H1 (cell line): ENCODE data around the gene CUEDC2. TPM values are rescaled to one million over a fixed set of nuclear protein-coding genes. Genes with fewer than 3 reads are reported as not detected.

ENCODE experiments used
- CTCF ChIA-PET: fragments of 300-600 bp; sonication (Branson Sonifier 250); formaldehyde crosslinking; loops from one replicate; lab custom pipeline; 2021; ENCODE audit not compliant: partially characterized antibody; lab: Charles Lee
- POLR2A ChIA-PET: fragments of 300-600 bp; sonication (Branson Sonifier 250); formaldehyde crosslinking; loops from one replicate; lab custom pipeline; 2021; ENCODE audit warnings: inconsistent platforms; ENCODE audit not compliant: partially characterized antibody; lab: Charles Lee
- DNase-seq, 2 experiments: peaks; one replicate each; pipeline versions ENCODE4 v3.0.0 to v3.0.0-alpha.2; 2010 to 2022; ENCODE audit warnings: low spot score in 2 of 2, low read depth in 1 of 2, mixed read lengths in 1 of 2
- FAIRE-seq: peaks from 2 replicates; lab custom pipeline; 2011; peaks lifted over from hg19 to GRCh38; lab: Jason Lieb, UNC
- H2AFZ ChIP-seq: 2 replicates; pipeline ENCODE4 v1.8.1; 2012; ENCODE audit warnings: low read length, inconsistent platforms
- H2AK5ac ChIP-seq: 2 replicates; pipeline ENCODE4 v1.6.1; 2013; ENCODE audit warnings: low read depth, low read length
- H2BK120ac ChIP-seq: replicated peaks from 2 replicates; pipeline ENCODE3; 2013; ENCODE audit warnings: low read depth, low read length, inconsistent platforms
- H2BK12ac ChIP-seq: 2 replicates; pipeline ENCODE4 v1.6.1; 2013; ENCODE audit warnings: low read depth, low read length
- H2BK15ac ChIP-seq: 2 replicates; pipeline ENCODE4 v1.6.1; 2013; ENCODE audit warnings: low read length
- H2BK20ac ChIP-seq: 2 replicates; pipeline ENCODE4 v1.6.1; 2013; ENCODE audit warnings: low read length
- H2BK5ac ChIP-seq: 2 replicates; pipeline ENCODE4 v1.6.1; 2013; ENCODE audit warnings: low read depth, low read length
- H3K14ac ChIP-seq: 2 replicates; pipeline ENCODE4 v1.6.1; 2013; ENCODE audit warnings: inconsistent platforms; ENCODE audit not compliant: insufficient read length
- H3K18ac ChIP-seq: 2 replicates; pipeline ENCODE4 v1.6.1; 2013; ENCODE audit warnings: low read length; ENCODE audit errors: extremely low read depth
- H3K23ac ChIP-seq: 2 replicates; pipeline ENCODE4 v1.6.1; 2013; ENCODE audit warnings: inconsistent platforms; ENCODE audit not compliant: insufficient read length
- H3K23me2 ChIP-seq: 2 replicates; pipeline ENCODE4 v1.6.1; 2013; ENCODE audit warnings: low read depth, low read length
- H3K27ac ChIP-seq: 2 replicates; pipeline ENCODE4 v1.6.1; 2011; ENCODE audit warnings: low read depth, low read length, inconsistent platforms
- H3K27me3 ChIP-seq, 4 experiments: replicated peaks in 1 of 4; 1 replicate in 1 of 4; 2 replicates in 3 of 4; pipeline versions ENCODE4 v1.6.1 to v1.8.1; 2011 to 2013; ENCODE audit warnings: low read length in 3 of 4, mild to moderate bottlenecking in 3 of 4, inconsistent platforms in 2 of 4, mixed read lengths in 2 of 4, moderate library complexity in 1 of 4; ENCODE audit not compliant: control insufficient read depth in 3 of 4, insufficient read depth in 3 of 4; ENCODE audit errors: extremely low read depth in 1 of 4
- H3K36me3 ChIP-seq, 4 experiments: 2 replicates each; pipeline versions ENCODE4 v1.6.1 to v1.8.1; 2011 to 2013; ENCODE audit warnings: mild to moderate bottlenecking in 4 of 4, low read length in 3 of 4, moderate library complexity in 2 of 4, control low read depth in 1 of 4, inconsistent platforms in 1 of 4; ENCODE audit not compliant: insufficient read depth in 4 of 4, control insufficient read depth in 2 of 4
- H3K4ac ChIP-seq: replicated peaks from 2 replicates; pipeline ENCODE3; 2013; ENCODE audit warnings: low read length, low read depth, mixed read lengths, inconsistent platforms; ENCODE audit not compliant: insufficient read length
- H3K4me1 ChIP-seq, 4 experiments: replicated peaks in 1 of 4; 1 replicate in 1 of 4; 2 replicates in 3 of 4; pipeline versions ENCODE4 v1.6.1 to v1.8.1; 2011 to 2013; ENCODE audit warnings: low read length in 3 of 4, inconsistent platforms in 2 of 4, mixed read lengths in 1 of 4; ENCODE audit not compliant: insufficient read depth in 4 of 4, control insufficient read depth in 3 of 4
- H3K4me2 ChIP-seq, 2 experiments: 2 replicates each; pipeline versions ENCODE4 v1.6.1 to v1.8.1; 2011 to 2013; ENCODE audit warnings: low read depth in 2 of 2, low read length in 2 of 2, control low read depth in 1 of 2, inconsistent platforms in 1 of 2, mild to moderate bottlenecking in 1 of 2; ENCODE audit not compliant: insufficient read depth in 1 of 2
- H3K4me3 ChIP-seq, 4 experiments: fragments of 200-600, 300-600 bp in 1 of 4; sonication (generic), shearing (Covaris generic), sonication (Bioruptor Twin) in 1 of 4; 2 replicates each; pipeline versions ENCODE4 v1.5.1 to v1.8.1; 2011 to 2016; ENCODE audit warnings: low read length in 4 of 4, low read depth in 3 of 4, control low read depth in 2 of 4, inconsistent platforms in 2 of 4, mild to moderate bottlenecking in 2 of 4, mixed read lengths in 1 of 4, moderate library complexity in 1 of 4; ENCODE audit not compliant: insufficient read depth in 2 of 4; ENCODE audit errors: extremely low read depth in 1 of 4
- H3K56ac ChIP-seq: replicated peaks from 2 replicates; pipeline ENCODE3; 2013; ENCODE audit warnings: low read depth, mild to moderate bottlenecking, mixed read lengths, low read length, inconsistent platforms; ENCODE audit not compliant: insufficient read length
- H3K79me1 ChIP-seq: 2 replicates; pipeline ENCODE4 v1.6.1; 2013; ENCODE audit warnings: low read depth, low read length, control low read depth
- H3K79me2 ChIP-seq, 2 experiments: 2 replicates each; pipeline versions ENCODE4 v1.6.1 to v1.8.1; 2012 to 2013; ENCODE audit warnings: low read length in 2 of 2, mild to moderate bottlenecking in 2 of 2, inconsistent platforms in 1 of 2; ENCODE audit not compliant: insufficient read depth in 2 of 2, control insufficient read depth in 1 of 2
- H3K9ac ChIP-seq, 4 experiments: replicated peaks in 1 of 4; 1 replicate in 1 of 4; 2 replicates in 3 of 4; pipeline versions ENCODE4 v1.6.1 to v1.8.1; 2011 to 2013; ENCODE audit warnings: low read depth in 3 of 4, low read length in 3 of 4, control low read depth in 2 of 4, mild to moderate bottlenecking in 2 of 4, moderate library complexity in 2 of 4, inconsistent platforms in 1 of 4; ENCODE audit errors: extremely low read depth in 1 of 4
- H3K9me3 ChIP-seq, 2 experiments: 2 replicates each; pipeline versions ENCODE4 v1.6.1 to v1.8.1; 2012 to 2013; ENCODE audit warnings: mild to moderate bottlenecking in 2 of 2, moderate library complexity in 2 of 2, control low read depth in 1 of 2, inconsistent platforms in 1 of 2, low read depth in 1 of 2, low read length in 1 of 2, mixed read lengths in 1 of 2; ENCODE audit not compliant: insufficient read depth in 2 of 2
- H4K20me1 ChIP-seq, 2 experiments: replicated peaks in 1 of 2; 2 replicates each; pipeline versions ENCODE3 to v1.8.1; 2011 to 2013; ENCODE audit warnings: inconsistent platforms in 2 of 2, low read length in 2 of 2, mild to moderate bottlenecking in 1 of 2; ENCODE audit not compliant: insufficient read depth in 2 of 2, control insufficient read depth in 1 of 2
- H4K5ac ChIP-seq: 2 replicates; pipeline ENCODE4 v1.6.1; 2013; ENCODE audit warnings: low read length, low read depth, mixed read lengths, inconsistent platforms; ENCODE audit not compliant: insufficient read length
- H4K8ac ChIP-seq: 2 replicates; pipeline ENCODE4 v1.8.0; 2013; ENCODE audit warnings: mild to moderate bottlenecking, moderate library complexity, low read length, inconsistent platforms; ENCODE audit not compliant: insufficient read depth; ENCODE audit errors: extremely low read depth
- H4K91ac ChIP-seq: replicated peaks from 2 replicates; pipeline ENCODE3; 2013; ENCODE audit warnings: low read length, mixed read lengths, inconsistent platforms; ENCODE audit not compliant: insufficient read length
- ATF2 ChIP-seq: IDR thresholded peaks from 2 replicates; pipeline ENCODE4 v1.6.1; 2012; ENCODE audit warnings: low read length, inconsistent platforms
- CTBP2 ChIP-seq: IDR thresholded peaks from 2 replicates; pipeline ENCODE4 v1.7.0; 2011; ENCODE audit warnings: borderline replicate concordance, mild to moderate bottlenecking, moderate library complexity, mixed read lengths, low read length; ENCODE audit not compliant: insufficient read depth, insufficient read length
- CTCF ChIP-seq, 3 experiments: IDR thresholded peaks; 1 replicate in 2 of 3; 2 replicates in 1 of 3; pipeline versions ENCODE4 v1.5.1 to v1.6.1; 2011; ENCODE audit warnings: low read length in 3 of 3, mild to moderate bottlenecking in 3 of 3, inconsistent platforms in 2 of 3, low read depth in 1 of 3, moderate library complexity in 1 of 3; ENCODE audit not compliant: insufficient read depth in 1 of 3; ENCODE audit errors: control extremely low read depth in 1 of 3
- SUZ12 ChIP-seq: fragments of 200-600 bp; sonication (generic); IDR thresholded peaks from 2 replicates; pipeline ENCODE4 v1.6.1; 2012; ENCODE audit warnings: mild to moderate bottlenecking, inconsistent platforms, low read length, moderate library complexity, mixed read lengths
- WGBS, 2 experiments: shearing (Covaris generic) in 1 of 2; methylation state at CpG; one replicate each; pipeline versions ENCODE4 v1.1.6 to v1.1.7; 2013 to 2015; ENCODE audit warnings: low lambda C conversion rate in 2 of 2, mixed read lengths in 2 of 2, inconsistent platforms in 1 of 2, low coverage in 1 of 2, missing lambda C conversion rate in 1 of 2; ENCODE audit not compliant: insufficient replicate concordance in 2 of 2, insufficient coverage in 1 of 2, insufficient read length in 1 of 2; ENCODE audit errors: extremely low coverage in 1 of 2, missing lambda C conversion rate in 1 of 2; 5-methylcytosine and 5-hydroxymethylcytosine counted together
- polyA plus RNA-seq, 7 experiments: library from polyadenylated mRNA; depleted of rRNA in 3 of 7; stranded (reverse) in 5 of 7; unstranded in 2 of 7; fragments of >200 nt in 5 of 7; fragments of 200-250 nt in 2 of 7; gene quantifications; 1 replicate in 5 of 7; 2 replicates in 1 of 7; 4 replicates in 1 of 7; pipeline versions ENCODE4 v1.2.1 to v1.2.3, GENCODE V29; 2011 to 2013; ENCODE audit warnings: missing spikeins in 2 of 7, mixed read lengths in 2 of 7
- total RNA-seq: library from RNA; stranded (reverse); fragmentation: NEBNext Ultra II Directional; extraction: Animal tissue kit (Norgen Biotek cat#: 25700); gene quantifications from 2 replicates; pipeline ENCODE4 v1.2.1, GENCODE V29; 2021

CUEDC2 gene
- total and polyA plus RNA-seq, 2 of the 8 experiments (the other 6 are each of a cell fraction or from before 2014, with no cell fraction given) = 41.7 to 55.2 TPM

- no peak overlapping the region for H3K23ac ChIP-seq
- no peaks in the 10 kb centered on the region for H3K9me3 ChIP-seq
- DNase-seq (peak; percentile 75 to 98), FAIRE-seq (no peak)
- peak overlapping the region; percentile 84 for H4K91ac ChIP-seq
- H3K36me3 ChIP-seq = peaks cover 0 to 5% (median under 1%) of the 10 kb centered on the region in 4 experiments; a peak in 1 of 8 replicates
- peaks cover 0 to 5% (median 0%) of the 10 kb centered on the region in 4 experiments; a peak in 1 of 7 replicates for H3K27me3 ChIP-seq
- H3K18ac ChIP-seq = peak overlapping the region; percentile 66
- no peak overlapping the region for H3K14ac ChIP-seq
- H2AK5ac ChIP-seq = 0 out of 2 replicates have a peak overlapping the region, but pooled peaks have one; percentile 88
- POLR2A ChIA-PET = interaction anchor here (0.9 to 5.7 kb wide), 15 partner anchors 8 to 305 kb away, joined by 3 to 69 read pairs (median 4); partner anchors contain the start of genes C10orf95, CUEDC2, FBXL15 and GBF1
- no peaks in the 10 kb centered on the region; the same call in 1 of the 2 replicates for H3K79me1 ChIP-seq
- peak overlapping the region; percentile 26 for H3K56ac ChIP-seq
- WGBS, 2 experiments = 4% methylated on average over 51 of the region's 54 CpGs; no CpG with 5 or more reads in 1 of the 2 experiments
- H2AFZ ChIP-seq = peak overlapping the region; percentile 97
- H3K4me3 ChIP-seq = peak overlapping the region; percentile 50 to 75 (median 67)
- H2BK20ac ChIP-seq = 0 out of 2 replicates have a peak overlapping the region, but pooled peaks have one; percentile 28
- H3K4me2 ChIP-seq = peak overlapping the region; percentile 75 to 94
- no peak overlapping the region for H2BK120ac ChIP-seq
- peaks cover 5% of the 10 kb centered on the region; the same call in 1 of the 2 replicates for H3K23me2 ChIP-seq
- no peaks in the 10 kb centered on the region for H3K79me2 ChIP-seq
- H3K4ac ChIP-seq = no peak overlapping the region
- peak overlapping the region; percentile 35 for H4K5ac ChIP-seq
- peak overlapping the region in 2 of 4 experiments; percentile 61 to 83; a peak in 6 of 7 replicates for H3K9ac ChIP-seq
- H2BK5ac ChIP-seq = peak overlapping the region; percentile 87
- H3K4me1 ChIP-seq = peaks cover 8 to 24% (median 14%) of the 10 kb centered on the region in 4 experiments
- H4K20me1 ChIP-seq = no peaks in the 10 kb centered on the region
- H4K8ac ChIP-seq = peak overlapping the region; percentile 47; the same call in 1 of the 2 replicates
- H2BK12ac ChIP-seq = peak overlapping the region; percentile 69; the same call in 1 of the 2 replicates
- CTCF ChIA-PET = interaction anchor here (0.8 to 4.7 kb wide), 22 partner anchors 8 to 230 kb away, joined by 3 to 40 read pairs (median 4); partner anchors contain the start of genes C10orf95, CUEDC2 and FBXL15
- peak overlapping the region; percentile 66 for H2BK15ac ChIP-seq
- peak overlapping the region; percentile 51; the same call in 1 of the 2 replicates for H3K27ac ChIP-seq
- TF ChIP-seq CTCF (IDR thresholded peaks at IDR 0.05; ENCODE audit: control extremely low read depth in 1 of 3, insufficient read depth in 1 of 3, low read depth in 1 of 3, low read length in 3 of 3) (no peak), CTBP2 (no peak), SUZ12 (no peak), ATF2 (no peak)
Observed at GRCh38 chr10:102461187-102462054, 29.0 kb upstream of the CUEDC2 start.
